GM21360 (cell line): Measurements from ENCODE around the gene BIRC2.

Source experiments
- ATAC-seq: cut with Tn5 transposase; IDR thresholded peaks from one replicate; pipeline ENCODE4 v1.9.1; 2021; ENCODE audit warnings: mild to moderate bottlenecking, moderate library complexity; ENCODE audit not compliant: unreplicated experiment

The BIRC2 gene

DNA sequence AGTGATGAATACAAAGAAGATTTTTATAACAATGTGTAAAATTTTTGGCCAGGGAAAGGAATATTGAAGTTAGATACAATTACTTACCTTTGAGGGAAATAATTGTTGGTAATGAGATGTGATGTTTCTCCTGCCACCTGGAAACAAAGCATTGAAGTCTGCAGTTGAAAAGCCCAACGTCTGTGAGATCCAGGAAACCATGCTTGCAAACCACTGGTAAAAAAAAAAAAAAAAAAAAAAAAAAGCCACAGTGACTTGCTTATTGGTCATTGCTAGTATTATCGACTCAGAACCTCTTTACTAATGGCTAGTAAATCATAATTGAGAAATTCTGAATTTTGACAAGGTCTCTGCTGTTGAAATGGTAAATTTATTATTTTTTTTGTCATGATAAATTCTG, 24.5 kb upstream of the BIRC2 start:
- no peak for ATAC-seq

DNA sequence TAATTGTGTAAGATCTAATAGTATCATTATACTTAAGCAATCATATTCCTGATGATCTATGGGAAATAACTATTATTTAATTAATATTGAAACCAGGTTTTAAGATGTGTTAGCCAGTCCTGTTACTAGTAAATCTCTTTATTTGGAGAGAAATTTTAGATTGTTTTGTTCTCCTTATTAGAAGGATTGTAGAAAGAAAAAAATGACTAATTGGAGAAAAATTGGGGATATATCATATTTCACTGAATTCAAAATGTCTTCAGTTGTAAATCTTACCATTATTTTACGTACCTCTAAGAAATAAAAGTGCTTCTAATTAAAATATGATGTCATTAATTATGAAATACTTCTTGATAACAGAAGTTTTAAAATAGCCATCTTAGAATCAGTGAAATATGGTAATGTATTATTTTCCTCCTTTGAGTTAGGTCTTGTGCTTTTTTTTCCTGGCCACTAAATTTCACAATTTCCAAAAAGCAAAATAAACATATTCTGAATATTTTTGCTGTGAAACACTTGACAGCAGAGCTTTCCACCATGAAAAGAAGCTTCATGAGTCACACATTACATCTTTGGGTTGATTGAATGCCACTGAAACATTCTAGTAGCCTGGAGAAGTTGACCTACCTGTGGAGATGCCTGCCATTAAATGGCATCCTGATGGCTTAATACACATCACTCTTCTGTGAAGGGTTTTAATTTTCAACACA, 23.3 kb upstream of the BIRC2 start:
- no peak for ATAC-seq

DNA sequence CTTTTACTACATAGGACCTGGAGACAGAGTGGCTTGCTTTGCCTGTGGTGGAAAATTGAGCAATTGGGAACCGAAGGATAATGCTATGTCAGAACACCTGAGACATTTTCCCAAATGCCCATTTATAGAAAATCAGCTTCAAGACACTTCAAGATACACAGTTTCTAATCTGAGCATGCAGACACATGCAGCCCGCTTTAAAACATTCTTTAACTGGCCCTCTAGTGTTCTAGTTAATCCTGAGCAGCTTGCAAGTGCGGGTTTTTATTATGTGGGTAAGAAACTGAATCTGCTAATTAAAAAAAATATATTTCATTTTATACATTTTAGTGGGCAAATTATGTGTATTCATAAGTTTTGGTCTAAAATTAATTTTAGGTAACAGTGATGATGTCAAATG, 21.9 kb upstream of the BIRC2 start:
- ATAC-seq, result no peak

- ATAC-seq, result no peak
These were observed 18.3 kb upstream of the BIRC2 start for GRCh38 chr11:102328748-102329147.

GRCh38 chr11:102330231-102330630, 16.8 kb upstream of the BIRC2 start:
- no peak for ATAC-seq

DNA sequence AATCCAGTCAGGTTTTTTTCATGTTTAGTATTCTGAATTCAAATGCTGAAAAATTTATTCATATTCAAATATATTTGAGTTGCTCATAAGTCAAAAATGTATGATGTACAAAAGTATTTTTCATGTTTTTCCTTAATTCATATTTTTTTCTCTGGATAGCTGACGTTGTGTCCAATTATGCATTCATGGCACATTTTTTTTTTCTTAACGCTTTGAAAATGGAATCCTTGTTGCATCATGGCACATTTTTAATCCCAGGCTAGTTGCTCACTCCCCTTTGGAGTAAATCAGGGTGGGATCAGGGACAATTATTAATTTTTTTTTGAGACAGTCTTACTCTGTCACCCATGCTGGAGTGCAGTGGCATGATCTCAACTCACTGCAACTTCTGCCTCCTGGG, 15.7 kb upstream of the BIRC2 start:
- ATAC-seq, result no peak

- ATAC-seq, result no peak
These were observed 14.4 kb upstream of the BIRC2 start for GRCh38 chr11:102332611-102332994.

DNA sequence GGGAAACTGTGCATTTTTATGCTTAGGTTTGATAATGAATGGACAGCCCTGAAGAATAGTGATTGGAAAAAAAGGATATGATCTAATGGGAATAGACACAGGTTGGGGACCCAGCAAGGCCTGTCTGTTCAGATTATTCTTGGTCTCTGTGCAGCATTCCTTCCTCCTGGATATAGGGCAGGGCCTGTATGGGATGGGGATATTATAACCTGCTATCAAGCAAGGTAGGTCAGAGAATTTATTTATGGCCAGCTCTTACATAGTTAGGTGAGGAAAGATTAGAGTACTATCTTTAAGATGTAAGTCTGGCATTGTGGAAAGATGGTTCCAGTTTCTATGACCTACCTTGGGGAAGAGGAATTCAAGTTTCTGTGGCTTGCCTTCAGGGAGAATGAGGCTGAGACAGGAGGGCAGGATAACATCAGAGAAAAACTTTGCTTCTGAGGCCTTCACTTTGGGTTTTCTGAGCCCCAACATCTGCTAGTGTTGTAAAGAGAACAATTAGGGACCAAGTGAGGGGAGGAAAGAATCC, 8.5 kb upstream of the BIRC2 start:
- ATAC-seq, result no peak

DNA sequence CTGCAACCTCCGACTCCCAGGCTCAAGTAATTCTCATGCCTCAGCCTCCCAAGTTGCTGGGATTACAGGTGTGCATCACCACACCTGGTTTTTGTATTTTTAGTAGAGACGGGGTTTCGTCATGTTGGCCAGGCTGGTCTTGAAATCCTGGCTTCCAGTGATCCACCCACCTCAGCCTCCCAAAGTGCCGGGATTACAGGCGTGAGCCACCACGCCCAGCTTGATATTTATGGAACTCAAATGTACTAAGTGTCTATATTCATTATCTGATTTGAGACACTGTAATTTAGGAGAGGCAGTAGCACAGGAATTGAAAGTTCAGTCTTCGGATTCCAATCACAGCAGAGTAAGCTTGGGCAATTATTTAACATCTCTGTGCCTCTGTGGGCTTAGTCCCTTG, 5.7 kb upstream of the BIRC2 start:
- peak; percentile 8 for ATAC-seq

DNA sequence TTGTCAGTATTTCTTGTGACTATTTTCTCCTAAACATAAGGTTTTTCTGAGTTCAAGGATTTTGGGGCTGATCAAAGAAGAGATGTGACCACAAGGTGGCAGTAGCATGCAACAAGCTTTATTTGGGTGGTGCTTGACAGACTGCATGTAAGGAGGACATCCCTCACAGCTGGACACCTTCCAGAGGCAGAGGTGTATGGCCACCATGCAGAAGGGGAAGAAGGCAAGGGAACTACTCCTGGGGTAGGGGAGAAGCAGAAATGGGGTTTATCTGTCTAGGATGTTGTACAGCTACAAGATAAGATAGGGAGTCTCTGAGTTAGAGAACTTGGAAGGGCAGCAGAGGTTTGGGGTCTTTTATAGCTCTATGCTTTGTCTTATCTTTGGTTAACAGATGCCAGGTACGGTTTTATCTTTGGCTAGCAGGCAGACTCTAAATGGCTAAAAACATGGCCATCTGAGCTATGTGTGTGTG, 5.1 kb upstream of the BIRC2 start:
- ATAC-seq, result peak; percentile 41

- ATAC-seq, result no peak
These were observed 3.2 kb upstream of the BIRC2 start for GRCh38 chr11:102343809-102344208.

GRCh38 chr11:102345904-102346303, 1.1 kb upstream of the BIRC2 start:
- ATAC-seq, result no peak

DNA sequence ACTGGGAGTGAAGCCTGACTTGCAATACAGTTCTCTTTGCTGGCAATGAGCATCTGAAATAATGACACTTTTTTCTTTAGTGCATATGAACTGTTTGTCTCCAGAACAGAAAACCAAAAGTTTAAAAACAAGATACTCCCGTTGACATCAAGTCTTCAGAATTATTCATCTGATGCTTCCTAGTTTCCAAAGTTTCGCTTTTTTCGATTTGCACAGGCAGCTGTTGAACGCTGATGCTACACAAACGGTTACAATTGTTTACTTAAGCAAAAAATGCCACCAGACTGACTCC, 612 bp upstream of the BIRC2 start:
- ATAC-seq, result no peak

- ATAC-seq, result peak; percentile 1
These were observed 702 bp downstream of the BIRC2 start for GRCh38 chr11:102347462-102348370.

DNA sequence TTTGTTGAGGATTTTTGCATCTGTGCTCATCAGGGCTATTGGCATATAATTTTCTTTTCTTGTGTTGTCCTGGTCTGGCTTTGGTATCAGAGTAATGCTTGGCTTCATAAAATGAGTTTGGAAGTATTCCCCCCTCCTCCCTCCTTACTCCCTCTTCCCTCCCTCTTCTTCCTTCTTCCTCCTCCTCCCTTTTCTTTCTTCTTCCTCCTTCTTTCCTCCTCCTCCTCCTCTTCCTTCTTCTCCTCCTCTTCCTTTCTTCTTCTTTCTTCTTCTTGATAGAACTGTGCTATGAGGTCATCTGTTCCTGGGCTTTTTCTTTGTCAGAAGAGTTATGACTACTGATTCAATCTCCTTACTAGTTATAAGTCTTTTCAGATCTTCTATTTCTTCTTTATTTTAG, 10.1 kb downstream of the BIRC2 start:
- no peak for ATAC-seq

DNA sequence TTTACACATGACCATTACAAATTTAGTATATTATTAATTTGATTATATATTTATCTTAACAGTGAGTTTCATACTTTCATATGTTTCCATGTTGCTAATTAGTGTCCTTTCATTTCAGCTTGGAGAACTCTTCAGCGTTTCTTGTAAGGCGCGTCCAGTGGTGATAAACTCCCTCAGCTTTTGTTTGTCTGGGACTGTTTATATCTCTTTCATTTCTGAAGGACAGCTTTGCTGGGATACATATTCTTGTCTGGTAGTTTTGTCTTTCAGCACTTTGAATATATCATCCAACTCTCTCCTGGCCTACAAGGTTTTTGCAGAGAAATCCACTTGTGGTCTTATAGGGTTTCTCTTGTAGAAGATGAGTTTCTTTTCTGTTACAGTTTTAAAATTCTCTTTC, 12.4 kb downstream of the BIRC2 start:
- ATAC-seq, result no peak

DNA sequence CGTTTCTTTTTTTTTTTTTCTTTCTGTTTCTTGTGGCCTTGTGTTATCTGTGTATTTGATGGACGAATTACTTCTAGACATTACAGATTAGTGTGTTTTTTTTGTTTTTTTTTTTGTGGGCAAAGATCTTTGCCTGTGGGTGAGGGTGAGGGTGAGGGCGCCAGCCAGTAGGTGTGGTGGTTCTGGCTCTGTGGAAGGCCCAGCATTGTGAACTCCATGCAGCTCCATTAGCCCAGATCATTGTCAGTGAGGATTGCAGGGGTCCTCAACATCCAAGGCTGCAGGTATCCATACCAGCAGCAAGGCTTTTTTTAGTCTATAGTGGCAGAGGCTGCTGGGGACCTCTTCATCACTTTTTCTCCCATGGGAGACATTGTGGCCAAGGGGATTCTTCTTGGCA, 13.7 kb downstream of the BIRC2 start:
- no peak for ATAC-seq

DNA sequence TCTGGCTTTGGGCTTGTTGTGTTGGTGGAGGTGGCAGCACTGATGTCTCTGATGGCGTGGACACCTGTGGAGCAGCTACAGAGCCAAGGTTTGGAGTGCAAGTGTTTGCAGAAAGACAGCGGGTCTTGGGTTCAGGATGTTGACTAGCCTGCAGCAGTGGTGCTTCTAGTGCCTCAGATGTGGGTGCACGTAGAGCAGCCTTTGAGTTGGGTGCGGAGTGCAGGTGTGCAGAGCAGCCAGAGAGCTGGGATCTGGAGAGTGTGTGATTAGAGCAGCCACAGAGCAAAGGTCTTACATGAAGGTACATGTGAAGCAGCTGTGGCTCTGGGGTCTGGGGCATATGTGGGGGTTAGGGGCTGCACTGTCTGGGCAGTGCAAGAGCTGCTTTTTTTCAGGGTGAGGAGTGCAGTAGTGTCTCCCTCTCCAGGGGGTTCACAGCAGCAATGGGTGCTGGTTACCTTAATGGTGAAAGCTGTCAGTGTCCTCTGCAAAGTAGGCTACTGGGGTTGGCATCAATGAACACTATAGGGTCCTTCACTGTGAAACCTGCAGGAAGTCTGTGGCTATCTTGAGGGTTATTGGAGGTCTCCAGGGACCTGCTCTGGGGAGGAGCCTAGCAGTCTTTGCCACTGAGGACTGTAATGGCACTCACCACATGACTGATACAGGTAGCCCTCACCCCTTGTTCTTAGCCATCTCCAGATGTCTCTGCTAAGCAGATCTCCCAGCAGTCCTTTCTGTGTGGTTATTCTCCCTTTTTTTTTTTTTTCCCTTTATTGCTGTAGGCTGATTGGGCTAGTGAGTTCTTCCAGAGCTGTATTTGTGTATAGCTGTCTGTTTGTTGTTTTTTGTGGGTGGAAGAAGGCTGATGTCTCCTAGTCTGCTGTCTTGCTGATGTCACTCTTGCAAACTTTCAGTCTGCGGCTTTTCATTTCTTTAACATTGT, 14.3 kb downstream of the BIRC2 start:
- no peak for ATAC-seq

- ATAC-seq, result no peak
These were observed 18.0 kb downstream of the BIRC2 start for GRCh38 chr11:102364991-102365390.

- no peak for ATAC-seq
These were observed 20.4 kb downstream of the BIRC2 start for GRCh38 chr11:102367364-102367763.

GRCh38 chr11:102368472-102368871, 21.5 kb downstream of the BIRC2 start:
- peak; percentile 100 for ATAC-seq
